RPMI7951 (cell line): ENCODE data around the gene CEP97. TPM values are rescaled to one million over a fixed set of nuclear protein-coding genes. Genes with fewer than 3 reads are reported as not detected.
"Not testable (repeated sequence)": the region's sequence is repeated elsewhere in the genome, so short reads cannot be mapped to it uniquely, and the experiment has no call there.

Experiments
- DNase-seq: peaks from one replicate; pipeline ENCODE4 v3.0.0-alpha.2; 2012; ENCODE audit warnings: low read depth
- total RNA-seq: library from RNA; depleted of rRNA; stranded (reverse); fragments of >200 nt; shearing (Covaris generic); gene quantifications from 2 replicates; pipeline ENCODE4 v1.2.3, GENCODE V29; 2014; rRNA removed

Gene CEP97
- 29.8 and 29.9 TPM in 2 replicates for total RNA-seq

- peak; percentile 92 for DNase-seq
Observed at GRCh38 chr3:101724329-101725193, at the start of gene CEP97. Gene CEP97 (plus strand): TSS chr3:101724614. CDS start chr3:101724677, 63 bp downstream.

GRCh38 chr3:101675709-101676215 lies 48.7 kb upstream of the CEP97 start:
- DNase-seq, result no peak

- DNase-seq, result peak; percentile 97
Observed at GRCh38 chr3:101676216-101676764, 48.1 kb upstream of the CEP97 start.

- DNase-seq, result peak; percentile 100
Observed at GRCh38 chr3:101676765-101677435, 47.5 kb upstream of the CEP97 start, which contains the start of gene ZBTB11. Gene ZBTB11 (minus strand): TSS chr3:101677132. CDS start chr3:101676914, 218 bp downstream.

GRCh38 chr3:101677436-101678286 lies 46.8 kb upstream of the CEP97 start:
- DNase-seq, result no peak

- DNase-seq, result not testable (repeated sequence)
Observed at GRCh38 chr3:101678837-101679236, 45.6 kb upstream of the CEP97 start.

GRCh38 chr3:101680466-101680865 lies 43.9 kb upstream of the CEP97 start:
- DNase-seq, result no peak

GRCh38 chr3:101685050-101685400 lies 39.4 kb upstream of the CEP97 start:
- no peak for DNase-seq

- DNase-seq, result peak; percentile 17
Observed at GRCh38 chr3:101685870-101686307, 38.5 kb upstream of the CEP97 start.

- peak; percentile 45 for DNase-seq
Observed at GRCh38 chr3:101687142-101687931, 37.1 kb upstream of the CEP97 start.

- DNase-seq, result no peak
Observed at GRCh38 chr3:101689286-101689685, 35.1 kb upstream of the CEP97 start.

- no peak for DNase-seq
Observed at GRCh38 chr3:101690972-101691371, 33.4 kb upstream of the CEP97 start.

GRCh38 chr3:101691685-101692671 lies 32.4 kb upstream of the CEP97 start:
- not testable (repeated sequence) for DNase-seq

- peak; percentile 71 for DNase-seq
Observed at GRCh38 chr3:101693540-101693939, 30.9 kb upstream of the CEP97 start.

- DNase-seq, result not testable (repeated sequence)
Observed at GRCh38 chr3:101694836-101695235, 29.6 kb upstream of the CEP97 start.

- DNase-seq, result peak; percentile 68
Observed at GRCh38 chr3:101695779-101696372, 28.5 kb upstream of the CEP97 start.

GRCh38 chr3:101701696-101702634 lies 22.4 kb upstream of the CEP97 start:
- no peak for DNase-seq

- DNase-seq, result no peak
Observed at GRCh38 chr3:101702726-101703125, 21.7 kb upstream of the CEP97 start.
